GM23338 (cell line): Measurements from ENCODE around the gene HHIP.

Experiments
- CTCF ChIP-seq, 2 experiments: fragments of 200-600 bp in 1 of 2; sonication (generic) in 1 of 2; conservative IDR thresholded peaks; 2 replicates each; pipeline versions ENCODE4 v1.5.1 to v1.6.1; 2016 to 2017; ENCODE audit warnings: antibody characterized with exemption in 2 of 2, low read depth in 2 of 2, mild to moderate bottlenecking in 2 of 2, moderate library complexity in 1 of 2
- ETS1 ChIP-seq: IDR thresholded peaks from 2 replicates; pipeline ENCODE4 v1.6.1; 2016; ENCODE audit warnings: antibody characterized with exemption
- EZH2 ChIP-seq: fragments of 200-600 bp; sonication (generic); IDR thresholded peaks from one replicate; pipeline ENCODE4 v1.8.0; 2017; ENCODE audit warnings: antibody characterized with exemption, mild to moderate bottlenecking, low read depth; ENCODE audit not compliant: unreplicated experiment
- POLR2AphosphoS5 ChIP-seq: IDR thresholded peaks from 2 replicates; pipeline ENCODE4 v1.6.1; 2016; ENCODE audit warnings: antibody characterized with exemption, low read depth

GRCh38 chr4:144621681-144622080 is 24.3 kb upstream of the HHIP start:
- TF ChIP-seq CTCF (conservative IDR thresholded peaks at IDR 0.05; ENCODE audit: low read depth in 2 of 2) (no peak), ETS1 (no peak), EZH2 (no peak), POLR2AphosphoS5 (no peak)
